Ishikawa (cell line): ENCODE data around the gene EPHB4.

Source experiments
- CREB1 ChIP-seq: IDR thresholded peaks from 2 replicates; pipeline ENCODE4 v1.6.1; 2012; ENCODE audit warnings: low read depth
- EGR1 ChIP-seq: IDR thresholded peaks from 2 replicates; pipeline ENCODE4 v1.6.1; 2012
- FOXM1 ChIP-seq: IDR thresholded peaks from 2 replicates; pipeline ENCODE4 v1.6.1; 2012; ENCODE audit warnings: low read depth, borderline replicate concordance
- TEAD4 ChIP-seq: IDR thresholded peaks from 2 replicates; pipeline ENCODE4 v1.6.1; 2012
- ZBTB7A ChIP-seq: IDR thresholded peaks from 2 replicates; pipeline ENCODE4 v1.6.1; 2012; ENCODE audit warnings: low read depth
- TF ChIP-seq, protein P1 (sequence below): IDR thresholded peaks from 2 replicates; pipeline ENCODE4 v1.6.1; 2012; ENCODE audit warnings: low read depth, mild to moderate bottlenecking

DNA sequence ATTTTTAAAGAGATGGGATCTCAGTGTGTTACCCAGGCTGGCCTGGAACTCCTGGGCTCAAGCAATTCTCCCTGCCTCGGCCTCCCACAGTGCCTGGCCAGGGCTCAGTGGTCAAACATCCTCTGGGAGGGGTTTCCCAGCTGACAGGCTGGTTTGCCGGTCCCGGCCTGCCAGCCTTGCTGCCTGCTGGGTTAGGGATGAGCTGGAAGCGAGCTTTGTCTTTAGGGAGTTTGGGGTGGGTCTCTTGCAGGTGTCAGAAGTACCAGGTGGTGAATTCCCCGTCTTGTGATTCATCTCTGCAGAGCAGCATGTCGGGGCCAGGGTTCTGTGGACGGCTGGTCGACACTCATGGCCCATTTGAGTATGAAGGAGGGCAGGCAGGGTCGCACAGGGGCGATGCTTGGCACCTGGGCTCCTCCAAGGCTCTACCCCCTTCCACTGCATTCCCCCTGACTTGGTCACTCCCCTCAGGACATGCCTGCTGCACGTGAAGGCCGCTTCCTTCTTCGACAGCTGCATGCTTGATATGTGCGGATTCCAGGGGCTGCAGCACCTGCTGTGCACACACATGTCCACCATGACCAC is 63.7 kb downstream of the EPHB4 start:
- no peak for TF ChIP-seq TEAD4
- TF ChIP-seq, protein P1, sequence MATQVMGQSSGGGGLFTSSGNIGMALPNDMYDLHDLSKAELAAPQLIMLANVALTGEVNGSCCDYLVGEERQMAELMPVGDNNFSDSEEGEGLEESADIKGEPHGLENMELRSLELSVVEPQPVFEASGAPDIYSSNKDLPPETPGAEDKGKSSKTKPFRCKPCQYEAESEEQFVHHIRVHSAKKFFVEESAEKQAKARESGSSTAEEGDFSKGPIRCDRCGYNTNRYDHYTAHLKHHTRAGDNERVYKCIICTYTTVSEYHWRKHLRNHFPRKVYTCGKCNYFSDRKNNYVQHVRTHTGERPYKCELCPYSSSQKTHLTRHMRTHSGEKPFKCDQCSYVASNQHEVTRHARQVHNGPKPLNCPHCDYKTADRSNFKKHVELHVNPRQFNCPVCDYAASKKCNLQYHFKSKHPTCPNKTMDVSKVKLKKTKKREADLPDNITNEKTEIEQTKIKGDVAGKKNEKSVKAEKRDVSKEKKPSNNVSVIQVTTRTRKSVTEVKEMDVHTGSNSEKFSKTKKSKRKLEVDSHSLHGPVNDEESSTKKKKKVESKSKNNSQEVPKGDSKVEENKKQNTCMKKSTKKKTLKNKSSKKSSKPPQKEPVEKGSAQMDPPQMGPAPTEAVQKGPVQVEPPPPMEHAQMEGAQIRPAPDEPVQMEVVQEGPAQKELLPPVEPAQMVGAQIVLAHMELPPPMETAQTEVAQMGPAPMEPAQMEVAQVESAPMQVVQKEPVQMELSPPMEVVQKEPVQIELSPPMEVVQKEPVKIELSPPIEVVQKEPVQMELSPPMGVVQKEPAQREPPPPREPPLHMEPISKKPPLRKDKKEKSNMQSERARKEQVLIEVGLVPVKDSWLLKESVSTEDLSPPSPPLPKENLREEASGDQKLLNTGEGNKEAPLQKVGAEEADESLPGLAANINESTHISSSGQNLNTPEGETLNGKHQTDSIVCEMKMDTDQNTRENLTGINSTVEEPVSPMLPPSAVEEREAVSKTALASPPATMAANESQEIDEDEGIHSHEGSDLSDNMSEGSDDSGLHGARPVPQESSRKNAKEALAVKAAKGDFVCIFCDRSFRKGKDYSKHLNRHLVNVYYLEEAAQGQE, result no peak
- TF ChIP-seq ZBTB7A, result no peak
- no peak for TF ChIP-seq EGR1
- TF ChIP-seq FOXM1, result no peak
- no peak for TF ChIP-seq CREB1
